K562 (cell line): ENCODE data around the gene SPTBN4. TPM values are rescaled to one million over a fixed set of nuclear protein-coding genes. Genes with fewer than 3 reads are reported as not detected.

Source experiments
- ATF1 ChIP-seq, 2 experiments: fragments of 450-650 bp in 1 of 2; IDR thresholded peaks; 2 replicates each; pipeline ENCODE4 v1.6.1; 2016; ENCODE audit warnings: missing compliant biosample characterization in 1 of 2, missing genetic modification characterization in 1 of 2
- ATF7 ChIP-seq: fragments of 450-650 bp; IDR thresholded peaks from 2 replicates; pipeline ENCODE4 v1.7.1; 2014; ENCODE audit warnings: mild to moderate bottlenecking, moderate library complexity
- CREB3 ChIP-seq: fragments of 450-650 bp; conservative IDR thresholded peaks from 2 replicates; pipeline ENCODE4 v1.6.1; 2016; ENCODE audit warnings: missing genetic modification characterization, low read depth, mild to moderate bottlenecking, missing compliant biosample characterization, moderate library complexity
- GTF2F1 ChIP-seq: IDR thresholded peaks from 2 replicates; pipeline ENCODE4 v1.6.1; 2011; ENCODE audit warnings: low read depth, low read length, improper control_type of control experiment
- HBP1 ChIP-seq: fragments of 450-650 bp; formaldehyde crosslinking; IDR thresholded peaks from 2 replicates; pipeline ENCODE4 v1.4.0; 2022; ENCODE audit warnings: missing genetic modification characterization
- RBM17 ChIP-seq: fragments of 200-400 bp; formaldehyde crosslinking; IDR thresholded peaks from 2 replicates; pipeline ENCODE4 v1.6.1; 2017; ENCODE audit warnings: low read depth, mild to moderate bottlenecking, low read length, borderline replicate concordance
- REST ChIP-seq, 2 experiments: fragments of 450-650 bp; formaldehyde crosslinking in 1 of 2; IDR thresholded peaks; 2 replicates each; pipeline versions ENCODE4 v1.4.0 to v1.6.1; 2014 to 2020; ENCODE audit warnings: mild to moderate bottlenecking in 2 of 2, borderline replicate concordance in 1 of 2, low read depth in 1 of 2
- RFX5 ChIP-seq: IDR thresholded peaks from 2 replicates; pipeline ENCODE4 v1.6.1; 2011; ENCODE audit warnings: low read depth, mild to moderate bottlenecking, improper control_type of control experiment, low read length
- SMAD2 ChIP-seq: fragments of 150-350 bp; IDR thresholded peaks from 2 replicates; pipeline ENCODE4 v1.6.1; 2014; ENCODE audit warnings: low read depth, mild to moderate bottlenecking, low read length
- ZBTB34 ChIP-seq: fragments of 250-450 bp; sonication (Bioruptor Pico); IDR thresholded peaks from 2 replicates; pipeline ENCODE4 v1.8.0; 2021; ENCODE audit warnings: mild to moderate bottlenecking, moderate library complexity
- ZNF444 ChIP-seq: fragments of 250-450 bp; sonication (Bioruptor Pico); IDR thresholded peaks from 2 replicates; pipeline ENCODE4 v1.4.0; 2020; ENCODE audit warnings: mild to moderate bottlenecking, moderate library complexity
- ZNF561 ChIP-seq: fragments of 450-650 bp; formaldehyde crosslinking; conservative IDR thresholded peaks from 2 replicates; pipeline ENCODE4 v1.4.0; 2020; ENCODE audit warnings: mild to moderate bottlenecking, moderate library complexity
- ZNF717 ChIP-seq: fragments of 250-450 bp; sonication (Bioruptor Pico); IDR thresholded peaks from 2 replicates; pipeline ENCODE4 v1.5.0; 2021
- polyA plus RNA-seq, 8 experiments: library from polyadenylated mRNA; depleted of rRNA in 4 of 8; stranded (reverse) in 5 of 8; unstranded in 3 of 8; fragments of >200 nt; fragmentation: Nextera tagmentation in 2 of 8; fragmentation: Illumina TruSeq in 1 of 8; extraction: Ambion mirVana in 2 of 8; extraction: Trizol in 1 of 8; gene quantifications; 2 replicates each; pipeline versions ENCODE4 v1.2.1 to v1.2.3, GENCODE V29; 2011 to 2014; ENCODE audit warnings: inconsistent platforms in 1 of 8, missing spikeins in 1 of 8
- total RNA-seq, 7 experiments: library from RNA; depleted of rRNA in 6 of 7; stranded (reverse); fragments of >200 nt in 6 of 7; fragmentation: Illumina TruSeq in 2 of 7; extraction: Trizol in 2 of 7; gene quantifications; 2 replicates each; pipeline versions ENCODE4 v1.2.1 to v1.2.3, GENCODE V29; 2011 to 2021; ENCODE audit warnings: low replicate concordance in 1 of 7

SPTBN4 gene
- total and polyA plus RNA-seq, 9 of the 15 experiments (the other 6 are each of a cell fraction or from before 2014, with no cell fraction given): 0.01 to 1.5 (median 0.86) TPM

DNA sequence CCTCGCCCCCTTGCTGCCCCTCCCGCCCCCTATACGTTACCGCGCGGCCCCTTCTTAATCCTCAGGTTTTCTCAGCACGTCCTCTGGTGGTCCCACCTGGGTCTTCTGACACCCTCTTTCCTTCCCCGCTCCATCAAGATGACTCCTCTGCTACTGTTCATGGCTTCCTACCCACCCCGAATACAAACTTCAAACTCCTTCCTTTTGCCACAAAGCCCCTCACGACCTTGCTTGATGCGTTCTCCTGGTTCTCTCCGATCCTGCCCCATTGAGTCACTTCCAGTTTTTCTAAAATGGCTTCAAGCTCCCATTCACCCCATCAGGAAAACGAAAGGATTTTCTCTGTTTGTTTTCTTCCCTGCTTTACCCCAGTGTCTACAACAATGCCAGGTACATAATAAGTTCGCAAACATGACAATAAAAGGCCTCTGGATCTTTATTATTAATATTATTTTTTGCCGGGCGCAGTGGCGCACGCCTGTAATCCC lies 21.9 kb upstream of the SPTBN4 start (continued):
- TF ChIP-seq HBP1 (CRISPR knock-in tag) (peak; percentile 76; the same call in 1 of the 2 replicates), ZNF561 (CRISPR knock-in tag) (no peak), RBM17 (no peak), GTF2F1 (no peak), REST (IDR thresholded peaks at IDR 0.05; ENCODE audit: borderline replicate concordance) (peak; percentile 55), REST (CRISPR knock-in tag; IDR thresholded peaks at IDR 0.05; ENCODE audit: low read depth) (no peak), ATF7 (no peak), ZNF444 (CRISPR knock-in tag) (no peak), ATF1 (CRISPR knock-in tag; IDR thresholded peaks at IDR 0.05) (no peak), ATF1 (tag; IDR thresholded peaks at IDR 0.05) (peak; percentile 51), RFX5 (no peak), ZNF717 (CRISPR knock-in tag) (no peak), SMAD2 (no peak), ZBTB34 (CRISPR knock-in tag) (0 out of 2 replicates have a peak, but pooled peaks have one; percentile 19), CREB3 (tag) (no peak)
